PC-3 (cell line): ENCODE data around the gene PACRG.

Experiments
- CTCF ChIP-seq: fragments of 300-600 bp; sonication (generic); conservative IDR thresholded peaks from 2 replicates; pipeline ENCODE4 v1.5.1; 2017; ENCODE audit warnings: antibody characterized with exemption, low read depth, mild to moderate bottlenecking, low read length
- EZH2phosphoT487 ChIP-seq: fragments of 300-600 bp; sonication (generic); IDR thresholded peaks from 2 replicates; pipeline ENCODE4 v1.6.1; 2018; ENCODE audit warnings: mild to moderate bottlenecking, antibody characterized with exemption, low read length, borderline replicate concordance

GRCh38 chr6:163329991-163330390, 602.2 kb downstream of the PACRG start:
- no peak for TF ChIP-seq EZH2phosphoT487
- TF ChIP-seq CTCF: no peak
